WTC11 (cell line): Measurements from ENCODE around the gene DCAF10. TPM values are rescaled to one million over a fixed set of nuclear protein-coding genes. Genes with fewer than 3 reads are reported as not detected.

Experiments
- ATF2 ChIP-seq: sonication (generic); formaldehyde crosslinking; IDR thresholded peaks from 2 replicates; pipeline ENCODE4 v1.8.1; 2022; ENCODE audit warnings: low read depth, missing genetic modification reagents, borderline replicate concordance
- EMX1 ChIP-seq: fragments of 250-450 bp; sonication (Bioruptor Pico); IDR thresholded peaks from 2 replicates; pipeline ENCODE4 v1.8.0; 2021; ENCODE audit warnings: mild to moderate bottlenecking
- ETV6 ChIP-seq: sonication (generic); formaldehyde crosslinking; IDR thresholded peaks from 2 replicates; pipeline ENCODE4 v1.8.1; 2022; ENCODE audit warnings: mild to moderate bottlenecking, missing genetic modification reagents
- FOXJ3 ChIP-seq: sonication (generic); formaldehyde crosslinking; IDR thresholded peaks from 2 replicates; pipeline ENCODE4 v1.9.0; 2021; ENCODE audit warnings: missing genetic modification reagents, mild to moderate bottlenecking, borderline replicate concordance
- FOXP4 ChIP-seq: sonication (generic); formaldehyde crosslinking; IDR thresholded peaks from 2 replicates; pipeline ENCODE4 v1.8.0; 2022; ENCODE audit warnings: mild to moderate bottlenecking, missing genetic modification reagents
- GTF2I ChIP-seq: fragments of 250-450 bp; sonication (Bioruptor Pico); conservative IDR thresholded peaks from 2 replicates; pipeline ENCODE4 v1.4.0; 2021; ENCODE audit warnings: mild to moderate bottlenecking
- IRF1 ChIP-seq: sonication (generic); formaldehyde crosslinking; IDR thresholded peaks from 2 replicates; pipeline ENCODE4 v1.8.0; 2023; ENCODE audit warnings: missing genetic modification reagents
- IRF2 ChIP-seq: sonication (generic); formaldehyde crosslinking; IDR thresholded peaks from 2 replicates; pipeline ENCODE4 v1.8.0; 2022; ENCODE audit warnings: low read depth, missing genetic modification reagents, borderline replicate concordance
- JUN ChIP-seq: sonication (generic); formaldehyde crosslinking; IDR thresholded peaks from 2 replicates; pipeline ENCODE4 v1.8.0; 2023; ENCODE audit warnings: mild to moderate bottlenecking, missing genetic modification reagents
- KAT7 ChIP-seq: sonication (generic); formaldehyde crosslinking; IDR thresholded peaks from 2 replicates; pipeline ENCODE4 v1.8.1; 2023; ENCODE audit warnings: missing genetic modification reagents, mild to moderate bottlenecking, borderline replicate concordance
- NR1H2 ChIP-seq: sonication (generic); formaldehyde crosslinking; IDR thresholded peaks from 2 replicates; pipeline ENCODE4 v1.9.0; 2021; ENCODE audit warnings: mild to moderate bottlenecking, moderate library complexity, missing genetic modification reagents
- NR3C1 ChIP-seq: sonication (generic); formaldehyde crosslinking; conservative IDR thresholded peaks from 2 replicates; pipeline ENCODE4 v1.8.1; 2023; ENCODE audit warnings: low read depth, mild to moderate bottlenecking, missing genetic modification reagents
- PREB ChIP-seq: sonication (generic); formaldehyde crosslinking; IDR thresholded peaks from 2 replicates; pipeline ENCODE4 v1.8.1; 2022; ENCODE audit warnings: mild to moderate bottlenecking, missing genetic modification reagents, moderate library complexity, borderline replicate concordance
- SMAD4 ChIP-seq: sonication (generic); formaldehyde crosslinking; IDR thresholded peaks from 2 replicates; pipeline ENCODE4 v1.8.0; 2022; ENCODE audit warnings: mild to moderate bottlenecking, missing genetic modification reagents
- TCF7 ChIP-seq: sonication (generic); formaldehyde crosslinking; IDR thresholded peaks from 2 replicates; pipeline ENCODE4 v1.8.0; 2022; ENCODE audit warnings: mild to moderate bottlenecking, low read depth, missing genetic modification reagents, moderate library complexity
- TEAD4 ChIP-seq: sonication (generic); formaldehyde crosslinking; IDR thresholded peaks from 2 replicates; pipeline ENCODE4 v1.8.0; 2022; ENCODE audit warnings: mild to moderate bottlenecking, missing genetic modification reagents
- ZNF219 ChIP-seq: sonication (generic); formaldehyde crosslinking; IDR thresholded peaks from 2 replicates; pipeline ENCODE4 v1.8.0; 2023; ENCODE audit warnings: missing genetic modification reagents, mild to moderate bottlenecking, borderline replicate concordance
- ZNF232 ChIP-seq: sonication (generic); formaldehyde crosslinking; IDR thresholded peaks from 2 replicates; pipeline ENCODE4 v1.8.0; 2022; ENCODE audit warnings: mild to moderate bottlenecking, missing genetic modification reagents
- ZNF423 ChIP-seq: fragments of 250-450 bp; sonication (Bioruptor Pico); IDR thresholded peaks from 2 replicates; pipeline ENCODE4 v2.1.2; 2022; ENCODE audit warnings: mild to moderate bottlenecking, moderate library complexity
- ZNF532 ChIP-seq: fragments of 250-450 bp; sonication (Bioruptor Pico); IDR thresholded peaks from 2 replicates; pipeline ENCODE4 v1.9.0; 2021; ENCODE audit warnings: mild to moderate bottlenecking, borderline replicate concordance
- ZSCAN18 ChIP-seq: fragments of 250-450 bp; sonication (Bioruptor Pico); IDR thresholded peaks from 2 replicates; pipeline ENCODE4 v2.1.2; 2022; ENCODE audit warnings: mild to moderate bottlenecking, moderate library complexity
- total RNA-seq: library from RNA; stranded (reverse); gene quantifications from 3 replicates; pipeline ENCODE4 v1.2.3, GENCODE V29; 2021
- TF ChIP-seq, protein P1 (sequence below): fragments of 200-600 bp; IDR thresholded peaks from 2 replicates; pipeline ENCODE4 v1.8.0; 2022; ENCODE audit warnings: antibody characterized with exemption
- TF ChIP-seq, protein P2 (sequence below): sonication (generic); formaldehyde crosslinking; IDR thresholded peaks from 2 replicates; pipeline ENCODE4 v1.8.1; 2023; ENCODE audit warnings: mild to moderate bottlenecking, missing genetic modification reagents, moderate library complexity

DCAF10 gene
- total RNA-seq, 1 experiment from 2014 or later: 11.7 TPM

- TF ChIP-seq ZSCAN18 (CRISPR knock-in tag): no peak
- TF ChIP-seq NR1H2 (CRISPR knock-in tag): no peak
- TF ChIP-seq ZNF219 (CRISPR knock-in tag): no peak
- no peak for TF ChIP-seq NR3C1 (CRISPR knock-in tag)
- TF ChIP-seq, protein P1, sequence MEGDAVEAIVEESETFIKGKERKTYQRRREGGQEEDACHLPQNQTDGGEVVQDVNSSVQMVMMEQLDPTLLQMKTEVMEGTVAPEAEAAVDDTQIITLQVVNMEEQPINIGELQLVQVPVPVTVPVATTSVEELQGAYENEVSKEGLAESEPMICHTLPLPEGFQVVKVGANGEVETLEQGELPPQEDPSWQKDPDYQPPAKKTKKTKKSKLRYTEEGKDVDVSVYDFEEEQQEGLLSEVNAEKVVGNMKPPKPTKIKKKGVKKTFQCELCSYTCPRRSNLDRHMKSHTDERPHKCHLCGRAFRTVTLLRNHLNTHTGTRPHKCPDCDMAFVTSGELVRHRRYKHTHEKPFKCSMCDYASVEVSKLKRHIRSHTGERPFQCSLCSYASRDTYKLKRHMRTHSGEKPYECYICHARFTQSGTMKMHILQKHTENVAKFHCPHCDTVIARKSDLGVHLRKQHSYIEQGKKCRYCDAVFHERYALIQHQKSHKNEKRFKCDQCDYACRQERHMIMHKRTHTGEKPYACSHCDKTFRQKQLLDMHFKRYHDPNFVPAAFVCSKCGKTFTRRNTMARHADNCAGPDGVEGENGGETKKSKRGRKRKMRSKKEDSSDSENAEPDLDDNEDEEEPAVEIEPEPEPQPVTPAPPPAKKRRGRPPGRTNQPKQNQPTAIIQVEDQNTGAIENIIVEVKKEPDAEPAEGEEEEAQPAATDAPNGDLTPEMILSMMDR: peak; percentile 78
- no peak; the same call in 1 of the 2 replicates for TF ChIP-seq IRF1 (CRISPR knock-in tag)
- TF ChIP-seq SMAD4 (CRISPR knock-in tag): no peak
- no peak for TF ChIP-seq EMX1 (CRISPR knock-in tag)
- TF ChIP-seq, protein P2, sequence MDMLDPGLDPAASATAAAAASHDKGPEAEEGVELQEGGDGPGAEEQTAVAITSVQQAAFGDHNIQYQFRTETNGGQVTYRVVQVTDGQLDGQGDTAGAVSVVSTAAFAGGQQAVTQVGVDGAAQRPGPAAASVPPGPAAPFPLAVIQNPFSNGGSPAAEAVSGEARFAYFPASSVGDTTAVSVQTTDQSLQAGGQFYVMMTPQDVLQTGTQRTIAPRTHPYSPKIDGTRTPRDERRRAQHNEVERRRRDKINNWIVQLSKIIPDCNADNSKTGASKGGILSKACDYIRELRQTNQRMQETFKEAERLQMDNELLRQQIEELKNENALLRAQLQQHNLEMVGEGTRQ: peak; percentile 99
- peak; percentile 87 for TF ChIP-seq ETV6
- no peak for TF ChIP-seq IRF2
- TF ChIP-seq ZNF532 (CRISPR knock-in tag): no peak
- TF ChIP-seq ZNF232 (CRISPR knock-in tag): peak; percentile 64; the same call in 1 of the 2 replicates
- TF ChIP-seq FOXJ3 (CRISPR knock-in tag): no peak
- no peak for TF ChIP-seq ZNF423
- no peak for TF ChIP-seq TCF7 (CRISPR knock-in tag)
- TF ChIP-seq KAT7: peak; percentile 92; the same call in 1 of the 2 replicates
- TF ChIP-seq TEAD4 (CRISPR knock-in tag): 0 out of 2 replicates have a peak, but pooled peaks have one; percentile 8
- TF ChIP-seq GTF2I (CRISPR knock-in tag): no peak
- 0 out of 2 replicates have a peak, but pooled peaks have one; percentile 58 for TF ChIP-seq FOXP4 (CRISPR knock-in tag)
- no peak for TF ChIP-seq JUN (CRISPR knock-in tag)
- no peak for TF ChIP-seq PREB (CRISPR knock-in tag)
- no peak for TF ChIP-seq ATF2 (CRISPR knock-in tag)
Measured at GRCh38 chr9:37903647-37904444, 103.2 kb downstream of the DCAF10 start, which contains the start of gene SLC25A51 (continued).
